ENCODE results near the gene UGDH.

The UGDH gene

GRCh38 chr4:39527296-39528060 lies at the start of gene UGDH:
Gene UGDH (minus strand): TSS chr4:39527439. CDS start chr4:39521512, 5,927 bp downstream.
- peaks cover 0 to 4% of the 10 kb centered on the region in 2 donors for H3K36me3 ChIP-seq (ENCODE audit: control insufficient read depth in 2 of 2, insufficient read depth in 2 of 2, low read length in 2 of 2)
- no peaks in the 10 kb centered on the region for H3K27me3 ChIP-seq (ENCODE audit: control insufficient read depth in 2 of 2, insufficient read depth in 2 of 2, low read length in 2 of 2)
- H3K9ac ChIP-seq (ENCODE audit: low read depth in 1 of 2, low read length in 2 of 2): peak within 1 kb of the TSS; percentile 83 to 98
- peak within 1 kb of the TSS; percentile 96 to 97 for H3K27ac ChIP-seq (ENCODE audit: low read depth in 2 of 2, low read length in 2 of 2)
- H3K9me3 ChIP-seq (ENCODE audit: control insufficient read depth in 2 of 2, low read length in 2 of 2): no peaks in the 10 kb centered on the region
- H3K4me1 ChIP-seq (ENCODE audit: control insufficient read depth in 2 of 2, insufficient read depth in 2 of 2, low read length in 2 of 2): peaks cover 4 to 14% of the 10 kb centered on the region in 2 donors
- H3K4me3 ChIP-seq (ENCODE audit: low read length in 2 of 2): peak within 1 kb of the TSS; percentile 96 to 97

- no peak overlapping the region for H3K9ac ChIP-seq (ENCODE audit: low read depth in 1 of 2, low read length in 2 of 2)
- peaks cover under 1 to 6% of the 10 kb centered on the region in 2 donors for H3K4me1 ChIP-seq (ENCODE audit: control insufficient read depth in 2 of 2, insufficient read depth in 2 of 2, low read length in 2 of 2)
- no peak overlapping the region for H3K4me3 ChIP-seq (ENCODE audit: low read length in 2 of 2)
- no peaks in the 10 kb centered on the region for H3K36me3 ChIP-seq (ENCODE audit: control insufficient read depth in 2 of 2, insufficient read depth in 2 of 2, low read length in 2 of 2)
- no peaks in the 10 kb centered on the region for H3K9me3 ChIP-seq (ENCODE audit: control insufficient read depth in 2 of 2, low read length in 2 of 2)
- no peaks in the 10 kb centered on the region for H3K27me3 ChIP-seq (ENCODE audit: control insufficient read depth in 2 of 2, insufficient read depth in 2 of 2, low read length in 2 of 2)
- H3K27ac ChIP-seq (ENCODE audit: low read depth in 2 of 2, low read length in 2 of 2): no peak overlapping the region
Measured at GRCh38 chr4:39574946-39575345, 47.7 kb upstream of the UGDH start.

GRCh38 chr4:39571504-39571903 lies 44.3 kb upstream of the UGDH start:
- Histone ChIP-seq H3K4me3 (ENCODE audit: low read length in 2 of 2) (no peak overlapping the region), H3K9me3 (ENCODE audit: control insufficient read depth in 2 of 2, low read length in 2 of 2) (no peaks in the 10 kb centered on the region), H3K9ac (ENCODE audit: low read depth in 1 of 2, low read length in 2 of 2) (no peak overlapping the region), H3K36me3 (ENCODE audit: control insufficient read depth in 2 of 2, insufficient read depth in 2 of 2, low read length in 2 of 2) (no peaks in the 10 kb centered on the region), H3K27me3 (ENCODE audit: control insufficient read depth in 2 of 2, insufficient read depth in 2 of 2, low read length in 2 of 2) (no peaks in the 10 kb centered on the region), H3K4me1 (ENCODE audit: control insufficient read depth in 2 of 2, insufficient read depth in 2 of 2, low read length in 2 of 2) (peaks cover 9 to 10% of the 10 kb centered on the region in 2 donors), H3K27ac (ENCODE audit: low read depth in 2 of 2, low read length in 2 of 2) (no peak overlapping the region)

GRCh38 chr4:39571054-39571453 lies 43.8 kb upstream of the UGDH start:
- no peak overlapping the region for H3K4me3 ChIP-seq (ENCODE audit: low read length in 2 of 2)
- peaks cover 9 to 10% of the 10 kb centered on the region in 2 donors for H3K4me1 ChIP-seq (ENCODE audit: control insufficient read depth in 2 of 2, insufficient read depth in 2 of 2, low read length in 2 of 2)
- no peaks in the 10 kb centered on the region for H3K9me3 ChIP-seq (ENCODE audit: control insufficient read depth in 2 of 2, low read length in 2 of 2)
- peaks cover 4% of the 10 kb centered on the region in 2 donors for H3K36me3 ChIP-seq (ENCODE audit: control insufficient read depth in 2 of 2, insufficient read depth in 2 of 2, low read length in 2 of 2)
- H3K27ac ChIP-seq (ENCODE audit: low read depth in 2 of 2, low read length in 2 of 2): no peak overlapping the region
- H3K9ac ChIP-seq (ENCODE audit: low read depth in 1 of 2, low read length in 2 of 2): no peak overlapping the region
- H3K27me3 ChIP-seq (ENCODE audit: control insufficient read depth in 2 of 2, insufficient read depth in 2 of 2, low read length in 2 of 2): no peaks in the 10 kb centered on the region

GRCh38 chr4:39569209-39569608 lies 42.0 kb upstream of the UGDH start:
- Histone ChIP-seq H3K27ac (ENCODE audit: low read depth in 2 of 2, low read length in 2 of 2) (peak overlapping the region; percentile 57 to 71), H3K9me3 (ENCODE audit: control insufficient read depth in 2 of 2, low read length in 2 of 2) (no peaks in the 10 kb centered on the region), H3K4me3 (ENCODE audit: low read length in 2 of 2) (peak overlapping the region; percentile 61 to 64), H3K9ac (ENCODE audit: low read depth in 1 of 2, low read length in 2 of 2) (no peak overlapping the region), H3K4me1 (ENCODE audit: control insufficient read depth in 2 of 2, insufficient read depth in 2 of 2, low read length in 2 of 2) (peaks cover 7 to 9% of the 10 kb centered on the region in 2 donors), H3K27me3 (ENCODE audit: control insufficient read depth in 2 of 2, insufficient read depth in 2 of 2, low read length in 2 of 2) (no peaks in the 10 kb centered on the region), H3K36me3 (ENCODE audit: control insufficient read depth in 2 of 2, insufficient read depth in 2 of 2, low read length in 2 of 2) (peaks cover 13 to 17% of the 10 kb centered on the region in 2 donors)

GRCh38 chr4:39568805-39569204 lies 41.6 kb upstream of the UGDH start:
- H3K9ac ChIP-seq (ENCODE audit: low read depth in 1 of 2, low read length in 2 of 2): no peak overlapping the region
- H3K27ac ChIP-seq (ENCODE audit: low read depth in 2 of 2, low read length in 2 of 2): peak overlapping the region; percentile 57 to 71

GRCh38 chr4:39565878-39566600 lies 38.8 kb upstream of the UGDH start:
- H3K27me3 ChIP-seq (ENCODE audit: control insufficient read depth in 2 of 2, insufficient read depth in 2 of 2, low read length in 2 of 2): no peaks in the 10 kb centered on the region
- peaks cover 7 to 11% of the 10 kb centered on the region in 2 donors for H3K4me1 ChIP-seq (ENCODE audit: control insufficient read depth in 2 of 2, insufficient read depth in 2 of 2, low read length in 2 of 2)
- H3K27ac ChIP-seq (ENCODE audit: low read depth in 2 of 2, low read length in 2 of 2): no peak overlapping the region
- H3K9ac ChIP-seq (ENCODE audit: low read depth in 1 of 2, low read length in 2 of 2): no peak overlapping the region
- H3K9me3 ChIP-seq (ENCODE audit: control insufficient read depth in 2 of 2, low read length in 2 of 2): no peaks in the 10 kb centered on the region
- H3K4me3 ChIP-seq (ENCODE audit: low read length in 2 of 2): no peak overlapping the region
- peaks cover 13 to 17% of the 10 kb centered on the region in 2 donors for H3K36me3 ChIP-seq (ENCODE audit: control insufficient read depth in 2 of 2, insufficient read depth in 2 of 2, low read length in 2 of 2)

More at GRCh38 chr4:39568805-39569204, 41.6 kb upstream of the UGDH start:
- H3K4me3 ChIP-seq (ENCODE audit: low read length in 2 of 2): peak overlapping the region; percentile 61 to 64
- no peaks in the 10 kb centered on the region for H3K9me3 ChIP-seq (ENCODE audit: control insufficient read depth in 2 of 2, low read length in 2 of 2)
- peaks cover 13 to 17% of the 10 kb centered on the region in 2 donors for H3K36me3 ChIP-seq (ENCODE audit: control insufficient read depth in 2 of 2, insufficient read depth in 2 of 2, low read length in 2 of 2)
- peaks cover 7 to 9% of the 10 kb centered on the region in 2 donors for H3K4me1 ChIP-seq (ENCODE audit: control insufficient read depth in 2 of 2, insufficient read depth in 2 of 2, low read length in 2 of 2)
- no peaks in the 10 kb centered on the region for H3K27me3 ChIP-seq (ENCODE audit: control insufficient read depth in 2 of 2, insufficient read depth in 2 of 2, low read length in 2 of 2)

GRCh38 chr4:39563346-39563847 lies 36.2 kb upstream of the UGDH start:
- no peak overlapping the region for H3K9ac ChIP-seq (ENCODE audit: low read depth in 1 of 2, low read length in 2 of 2)
- peaks cover 0 to 6% of the 10 kb centered on the region in 2 donors for H3K4me1 ChIP-seq (ENCODE audit: control insufficient read depth in 2 of 2, insufficient read depth in 2 of 2, low read length in 2 of 2)
- no peaks in the 10 kb centered on the region for H3K9me3 ChIP-seq (ENCODE audit: control insufficient read depth in 2 of 2, low read length in 2 of 2)
- no peak overlapping the region for H3K4me3 ChIP-seq (ENCODE audit: low read length in 2 of 2)
- H3K27me3 ChIP-seq (ENCODE audit: control insufficient read depth in 2 of 2, insufficient read depth in 2 of 2, low read length in 2 of 2): no peaks in the 10 kb centered on the region
- H3K36me3 ChIP-seq (ENCODE audit: control insufficient read depth in 2 of 2, insufficient read depth in 2 of 2, low read length in 2 of 2): peaks cover 13 to 17% of the 10 kb centered on the region in 2 donors
- no peak overlapping the region for H3K27ac ChIP-seq (ENCODE audit: low read depth in 2 of 2, low read length in 2 of 2)

GRCh38 chr4:39562792-39563191 lies 35.6 kb upstream of the UGDH start:
- Histone ChIP-seq H3K27me3 (ENCODE audit: control insufficient read depth in 2 of 2, insufficient read depth in 2 of 2, low read length in 2 of 2) (no peaks in the 10 kb centered on the region), H3K4me1 (ENCODE audit: control insufficient read depth in 2 of 2, insufficient read depth in 2 of 2, low read length in 2 of 2) (peaks cover 0 to 12% of the 10 kb centered on the region in 2 donors), H3K9me3 (ENCODE audit: control insufficient read depth in 2 of 2, low read length in 2 of 2) (no peaks in the 10 kb centered on the region), H3K27ac (ENCODE audit: low read depth in 2 of 2, low read length in 2 of 2) (no peak overlapping the region), H3K4me3 (ENCODE audit: low read length in 2 of 2) (no peak overlapping the region), H3K36me3 (ENCODE audit: control insufficient read depth in 2 of 2, insufficient read depth in 2 of 2, low read length in 2 of 2) (peaks cover 13 to 17% of the 10 kb centered on the region in 2 donors), H3K9ac (ENCODE audit: low read depth in 1 of 2, low read length in 2 of 2) (no peak overlapping the region)

GRCh38 chr4:39559626-39560025 lies 32.4 kb upstream of the UGDH start:
- Histone ChIP-seq H3K4me3 (ENCODE audit: low read length in 2 of 2) (no peak overlapping the region), H3K36me3 (ENCODE audit: control insufficient read depth in 2 of 2, insufficient read depth in 2 of 2, low read length in 2 of 2) (peaks cover 4 to 13% of the 10 kb centered on the region in 2 donors), H3K9ac (ENCODE audit: low read depth in 1 of 2, low read length in 2 of 2) (no peak overlapping the region), H3K4me1 (ENCODE audit: control insufficient read depth in 2 of 2, insufficient read depth in 2 of 2, low read length in 2 of 2) (peaks cover 0 to 12% of the 10 kb centered on the region in 2 donors), H3K27me3 (ENCODE audit: control insufficient read depth in 2 of 2, insufficient read depth in 2 of 2, low read length in 2 of 2) (no peaks in the 10 kb centered on the region), H3K27ac (ENCODE audit: low read depth in 2 of 2, low read length in 2 of 2) (no peak overlapping the region), H3K9me3 (ENCODE audit: control insufficient read depth in 2 of 2, low read length in 2 of 2) (no peaks in the 10 kb centered on the region)

All from mucosa of rectum (tissue), 2 donors.